22Rv1 (cell line): ENCODE results near the gene KANSL1.

Experiments used
- ZFX ChIP-seq: fragments of 450-650 bp; IDR thresholded peaks from 2 replicates; pipeline ENCODE4 v1.6.1; 2017; ENCODE audit warnings: antibody characterized with exemption, borderline replicate concordance
- TF ChIP-seq, protein P1 (sequence below): fragments of 450-650 bp; IDR thresholded peaks from 2 replicates; pipeline ENCODE4 v1.5.1; 2017; ENCODE audit warnings: mild to moderate bottlenecking

DNA sequence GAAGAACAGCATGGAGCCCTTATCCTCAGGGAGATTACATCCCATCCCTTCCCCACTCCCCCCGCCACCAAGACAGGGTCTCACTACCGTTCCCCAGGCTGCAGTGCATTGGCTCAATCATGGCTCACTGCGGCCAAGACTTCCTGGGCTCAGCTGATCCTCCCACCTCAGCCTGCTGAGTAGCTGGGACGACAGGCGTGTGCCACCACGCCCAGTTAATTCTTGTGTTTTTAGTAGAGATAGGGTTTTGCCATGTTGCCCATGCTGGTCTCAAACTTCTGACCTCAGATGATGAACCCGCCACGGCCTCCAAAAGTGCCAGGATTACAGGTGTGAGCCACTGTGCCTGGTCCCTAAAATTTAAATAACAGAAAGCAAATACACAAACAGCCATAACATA lies 145.4 kb downstream of the KANSL1 start:
- TF ChIP-seq, protein P1, sequence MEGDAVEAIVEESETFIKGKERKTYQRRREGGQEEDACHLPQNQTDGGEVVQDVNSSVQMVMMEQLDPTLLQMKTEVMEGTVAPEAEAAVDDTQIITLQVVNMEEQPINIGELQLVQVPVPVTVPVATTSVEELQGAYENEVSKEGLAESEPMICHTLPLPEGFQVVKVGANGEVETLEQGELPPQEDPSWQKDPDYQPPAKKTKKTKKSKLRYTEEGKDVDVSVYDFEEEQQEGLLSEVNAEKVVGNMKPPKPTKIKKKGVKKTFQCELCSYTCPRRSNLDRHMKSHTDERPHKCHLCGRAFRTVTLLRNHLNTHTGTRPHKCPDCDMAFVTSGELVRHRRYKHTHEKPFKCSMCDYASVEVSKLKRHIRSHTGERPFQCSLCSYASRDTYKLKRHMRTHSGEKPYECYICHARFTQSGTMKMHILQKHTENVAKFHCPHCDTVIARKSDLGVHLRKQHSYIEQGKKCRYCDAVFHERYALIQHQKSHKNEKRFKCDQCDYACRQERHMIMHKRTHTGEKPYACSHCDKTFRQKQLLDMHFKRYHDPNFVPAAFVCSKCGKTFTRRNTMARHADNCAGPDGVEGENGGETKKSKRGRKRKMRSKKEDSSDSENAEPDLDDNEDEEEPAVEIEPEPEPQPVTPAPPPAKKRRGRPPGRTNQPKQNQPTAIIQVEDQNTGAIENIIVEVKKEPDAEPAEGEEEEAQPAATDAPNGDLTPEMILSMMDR, result no peak
- TF ChIP-seq ZFX, result no peak
